Subcutaneous adipose tissue (tissue), 4 donors: ENCODE measurements around the gene MGMT. TPM values are rescaled to one million over a fixed set of nuclear protein-coding genes. Genes with fewer than 3 reads are reported as not detected.

ENCODE experiments used
- CTCF ChIP-seq: fragments of 450-650 bp; IDR thresholded peaks from one replicate; pipeline ENCODE4 v1.5.1; 2016; ENCODE audit warnings: low read depth, mild to moderate bottlenecking, control low read depth, antibody characterized with exemption, moderate library complexity
- total RNA-seq, 4 donors: library from RNA; depleted of rRNA; stranded (reverse); fragments of >200 nt; gene quantifications; one replicate each; pipeline ENCODE4 v1.1.0, GENCODE V29; 2016

The MGMT gene
- total RNA-seq, 4 donors from 2014 or later, result 27.5 to 74.8 (median 42.2) TPM

DNA sequence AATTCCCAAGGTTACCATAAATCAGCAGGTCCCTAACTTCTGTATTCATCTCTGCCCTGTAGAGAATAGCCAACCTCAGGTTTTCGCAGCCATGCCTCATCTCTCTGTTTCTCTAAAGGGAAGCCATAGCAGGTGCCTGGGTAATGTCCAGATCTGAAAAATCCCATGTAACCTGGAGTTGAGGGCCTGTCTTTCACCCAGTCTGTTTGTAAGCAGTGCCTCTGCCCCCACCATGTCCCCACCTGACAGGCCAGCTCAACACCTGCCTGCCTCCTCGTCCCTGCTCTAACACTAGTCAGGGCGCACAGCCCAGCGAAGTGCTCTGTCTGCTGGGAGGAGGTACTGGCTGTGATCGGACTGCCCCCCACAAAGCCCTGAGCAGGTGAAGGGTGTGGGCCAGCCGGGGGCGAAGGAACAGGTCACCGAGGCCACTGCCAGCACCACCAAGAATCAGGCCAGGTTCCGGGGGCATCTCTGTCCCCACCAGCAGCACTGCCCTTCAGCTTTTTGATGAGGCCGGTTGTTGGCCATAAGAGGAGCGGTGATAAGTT is 210.4 kb downstream of the MGMT start:
- no peak for TF ChIP-seq CTCF

DNA sequence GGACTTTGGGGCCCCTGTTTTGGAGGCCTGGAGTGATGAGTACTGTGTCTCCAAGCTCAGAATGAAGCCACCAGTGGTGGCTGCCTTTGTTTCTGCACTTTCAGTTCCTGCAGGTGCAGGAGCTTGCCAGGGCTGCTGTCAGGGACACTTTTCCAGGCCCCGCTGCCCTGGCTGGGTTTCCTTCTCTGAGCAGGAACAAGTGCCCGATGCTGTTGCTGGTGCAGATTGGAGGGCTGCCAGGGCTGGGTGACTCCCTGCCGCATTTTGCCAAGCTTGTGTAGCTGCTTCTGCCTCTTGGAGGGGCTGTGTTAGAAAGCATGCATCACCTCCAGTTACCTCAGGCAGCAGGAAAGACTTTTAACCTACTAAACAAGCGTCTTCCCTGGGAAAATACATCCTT is 211.1 kb downstream of the MGMT start:
- no peak for TF ChIP-seq CTCF

DNA sequence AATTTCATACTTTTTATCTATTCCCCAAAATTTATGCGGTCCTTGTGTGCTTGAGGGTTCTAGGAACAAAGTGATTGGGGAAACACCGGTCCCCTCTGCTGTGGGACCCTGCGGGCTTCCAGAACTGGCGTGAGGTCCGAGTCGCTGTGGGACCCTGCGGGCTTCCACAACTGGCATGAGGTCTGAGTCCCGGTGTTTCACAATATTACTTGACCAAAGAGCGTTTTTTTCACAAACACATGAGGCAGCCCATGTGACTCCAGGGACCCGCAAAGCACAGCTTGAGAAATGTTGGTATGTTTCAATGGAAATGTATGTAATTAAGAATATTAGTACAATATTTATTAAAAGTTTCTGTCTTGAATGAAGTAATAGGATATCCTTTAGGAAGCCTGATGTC is 212.2 kb downstream of the MGMT start:
- TF ChIP-seq CTCF, result no peak

DNA sequence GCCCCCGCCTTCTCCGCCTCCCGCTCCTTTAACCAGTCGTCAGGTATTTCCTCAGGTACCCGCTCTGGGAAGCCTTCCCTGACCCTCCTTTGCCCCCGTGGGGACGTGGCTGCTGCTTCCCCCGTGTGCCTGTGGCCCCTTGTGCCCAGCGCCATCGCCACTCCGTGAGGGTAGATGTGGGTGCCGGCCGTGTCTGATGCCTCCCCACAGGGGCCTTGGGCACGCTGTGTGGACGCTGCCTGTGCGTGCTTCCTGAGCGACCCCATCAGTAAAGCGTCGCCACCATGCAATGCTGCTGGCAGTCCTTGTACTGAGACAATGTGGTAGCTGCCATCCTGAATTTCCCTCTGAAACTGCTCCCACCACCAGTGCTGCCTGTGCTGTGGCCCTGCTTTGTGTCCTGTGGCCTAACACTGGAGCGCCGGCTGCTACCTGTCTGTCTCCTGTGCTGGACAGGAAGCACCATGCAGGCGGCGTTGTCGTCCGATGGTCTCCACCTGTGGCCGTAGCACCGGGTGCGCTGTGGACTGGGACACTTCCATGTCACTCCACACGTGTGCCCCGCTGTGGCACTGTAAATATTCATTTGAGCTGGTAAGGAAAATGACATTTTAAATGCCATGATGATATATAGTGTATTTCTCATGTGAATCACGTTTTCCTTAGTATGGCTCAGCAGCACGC is 213.8 kb downstream of the MGMT start:
- TF ChIP-seq CTCF, result no peak

DNA sequence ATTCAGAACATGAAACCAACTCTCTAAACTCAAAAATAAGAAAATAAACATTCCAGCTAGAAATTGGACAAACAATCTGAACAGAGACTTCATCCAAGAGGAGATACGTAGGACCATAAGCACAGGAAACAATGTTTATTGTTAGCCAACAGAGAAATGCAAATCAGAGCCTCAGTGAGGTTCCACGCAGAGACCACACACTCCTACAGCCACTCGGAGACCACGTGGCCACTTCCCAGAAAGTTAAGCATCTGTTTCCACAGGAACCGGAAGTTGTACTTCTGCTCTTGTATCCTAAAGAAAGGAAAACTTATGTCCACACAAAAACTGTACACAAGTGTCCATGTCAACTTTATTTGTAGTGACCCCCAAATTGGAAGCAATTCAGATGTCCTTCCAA is 214.8 kb downstream of the MGMT start:
- TF ChIP-seq CTCF, result no peak

GRCh38 chr10:129683519-129683918 is 216.5 kb downstream of the MGMT start:
- TF ChIP-seq CTCF, result no peak

DNA sequence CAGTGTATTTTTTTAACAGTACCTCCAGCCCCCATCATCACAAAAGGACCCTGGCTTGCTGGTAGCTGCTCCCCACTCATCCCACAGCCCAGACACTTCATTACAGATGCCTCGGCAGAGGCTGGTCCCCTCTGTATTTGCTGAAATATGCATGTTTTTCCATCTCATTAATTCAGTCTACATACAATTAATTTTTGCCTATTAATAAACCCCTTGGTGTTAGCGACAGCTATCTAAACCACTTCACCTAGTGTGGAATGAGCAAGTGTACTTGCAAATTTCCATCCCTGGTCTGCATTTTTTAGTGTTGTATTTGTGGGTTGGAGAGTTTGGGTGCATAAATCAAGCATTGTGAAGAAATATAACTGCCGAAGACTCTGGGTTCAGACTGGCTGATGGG is 216.9 kb downstream of the MGMT start:
- TF ChIP-seq CTCF, result no peak
